GM19463 (cell line): ENCODE results near the gene PLEKHD1.
A peak's percentile ranks its signal among the peaks of the same experiment; 100 is the strongest.
"Not testable (repeated sequence)": the region's sequence is repeated elsewhere in the genome, so short reads cannot be mapped to it uniquely, and the experiment has no call there.

ENCODE experiments used
- ATAC-seq: cut with Tn5 transposase; IDR thresholded peaks from one replicate; pipeline ENCODE4 v1.9.1; 2021; ENCODE audit warnings: mild to moderate bottlenecking, moderate library complexity; ENCODE audit not compliant: unreplicated experiment

The PLEKHD1 gene

GRCh38 chr14:69484444-69485314 lies at the start of gene PLEKHD1:
TSS of gene PLEKHD1 (plus strand) at chr14:69484728. CDS start at chr14:69484966, 238 bp downstream.
- no peak for ATAC-seq

- no peak for ATAC-seq
These were observed 44.8 kb upstream of the PLEKHD1 start for GRCh38 chr14:69439521-69440270.

- ATAC-seq = peak; percentile 94
These were observed 42.6 kb upstream of the PLEKHD1 start for GRCh38 chr14:69441948-69442347.

- ATAC-seq = no peak
These were observed 41.2 kb upstream of the PLEKHD1 start for GRCh38 chr14:69443296-69443805.

GRCh38 chr14:69449216-69449615 lies 35.3 kb upstream of the PLEKHD1 start:
- ATAC-seq = no peak

GRCh38 chr14:69451941-69452340 lies 32.6 kb upstream of the PLEKHD1 start:
- ATAC-seq = no peak

- ATAC-seq = no peak
These were observed 26.2 kb upstream of the PLEKHD1 start for GRCh38 chr14:69458350-69458749.

- ATAC-seq = no peak
These were observed 25.4 kb upstream of the PLEKHD1 start for GRCh38 chr14:69459122-69459521.

- no peak for ATAC-seq
These were observed 24.3 kb upstream of the PLEKHD1 start for GRCh38 chr14:69460093-69460701.

- ATAC-seq = no peak
These were observed 20.1 kb upstream of the PLEKHD1 start for GRCh38 chr14:69464379-69464778.

- ATAC-seq = no peak
These were observed 19.7 kb upstream of the PLEKHD1 start for GRCh38 chr14:69464829-69465228.

GRCh38 chr14:69468949-69469348 lies 15.6 kb upstream of the PLEKHD1 start:
- ATAC-seq = no peak

GRCh38 chr14:69471436-69471835 lies 13.1 kb upstream of the PLEKHD1 start:
- no peak for ATAC-seq

- no peak for ATAC-seq
These were observed 12.6 kb upstream of the PLEKHD1 start for GRCh38 chr14:69471916-69472315.

- no peak for ATAC-seq
These were observed 11.3 kb upstream of the PLEKHD1 start for GRCh38 chr14:69473260-69473659.

GRCh38 chr14:69473946-69474345 lies 10.6 kb upstream of the PLEKHD1 start:
- ATAC-seq = no peak

- ATAC-seq = no peak
These were observed 9.2 kb upstream of the PLEKHD1 start for GRCh38 chr14:69475194-69475818.

GRCh38 chr14:69476824-69477450 lies 7.6 kb upstream of the PLEKHD1 start:
- not testable (repeated sequence) for ATAC-seq

GRCh38 chr14:69478055-69478454 lies 6.5 kb upstream of the PLEKHD1 start:
- not testable (repeated sequence) for ATAC-seq

- no peak for ATAC-seq
These were observed 4.8 kb upstream of the PLEKHD1 start for GRCh38 chr14:69479696-69480095.
